Choroid plexus epithelial cell (primary cell): Measurements from ENCODE around the gene FPR1.
A peak's percentile ranks its signal among the peaks of the same experiment; 100 is the strongest.

Source experiments
- DNase-seq: peaks from one replicate; pipeline ENCODE4 v3.0.0-alpha.2; 2010; ENCODE audit warnings: low read depth
- H3K4me3 ChIP-seq: 2 replicates; pipeline ENCODE4 v1.5.1; 2011; ENCODE audit warnings: low read depth, mild to moderate bottlenecking, control low read depth, low read length, moderate library complexity
- CTCF ChIP-seq: conservative IDR thresholded peaks from 2 replicates; pipeline ENCODE4 v1.5.1; 2011; ENCODE audit warnings: low read depth, mild to moderate bottlenecking, control low read depth, inconsistent platforms, low read length, moderate library complexity

The FPR1 gene

GRCh38 chr19:51702103-51702824, 49.4 kb downstream of the FPR1 start:
- peak; percentile 67 for DNase-seq
- no peak for TF ChIP-seq CTCF
- H3K4me3 ChIP-seq, result no peak overlapping the region

- DNase-seq, result no peak
- no peak overlapping the region for H3K4me3 ChIP-seq
- TF ChIP-seq CTCF, result no peak
Observed at GRCh38 chr19:51701468-51702100, 50.1 kb downstream of the FPR1 start.

- no peak overlapping the region for H3K4me3 ChIP-seq
- no peak for DNase-seq
- no peak for TF ChIP-seq CTCF
Observed at GRCh38 chr19:51699170-51699569, 52.5 kb downstream of the FPR1 start.

- no peak for TF ChIP-seq CTCF
- H3K4me3 ChIP-seq, result no peak overlapping the region
- no peak for DNase-seq
Observed at GRCh38 chr19:51698296-51698695, 53.4 kb downstream of the FPR1 start.

GRCh38 chr19:51697169-51697776, 54.4 kb downstream of the FPR1 start:
- TF ChIP-seq CTCF, result no peak
- DNase-seq, result no peak
- H3K4me3 ChIP-seq, result no peak overlapping the region

- TF ChIP-seq CTCF, result no peak
Observed at GRCh38 chr19:51696606-51697005, 55.1 kb downstream of the FPR1 start.

More at GRCh38 chr19:51696606-51697005, 55.1 kb downstream of the FPR1 start:
- no peak overlapping the region for H3K4me3 ChIP-seq
- no peak for DNase-seq
